HG03442 (cell line): ENCODE results near the gene OLFML1.
A peak's percentile ranks its signal among the peaks of the same experiment; 100 is the strongest.

Experiments used
- ATAC-seq: cut with Tn5 transposase; IDR thresholded peaks from one replicate; pipeline ENCODE4 v1.9.1; 2021; ENCODE audit warnings: mild to moderate bottlenecking, moderate library complexity; ENCODE audit not compliant: unreplicated experiment

Gene OLFML1

GRCh38 chr11:7555052-7555699, 69.9 kb downstream of the OLFML1 start:
- ATAC-seq, result no peak

- no peak for ATAC-seq
These were observed 72.7 kb downstream of the OLFML1 start for GRCh38 chr11:7558046-7558445.

GRCh38 chr11:7559398-7560283, 74.3 kb downstream of the OLFML1 start:
- ATAC-seq, result peak; percentile 60
